GM23248 (cell line): ENCODE data around the gene CTNNA3. TPM values are rescaled to one million over a fixed set of nuclear protein-coding genes. Genes with fewer than 3 reads are reported as not detected.

ENCODE experiments used
- DNase-seq: peaks from one replicate; pipeline ENCODE4 v3.0.0-alpha.2; 2015
- H2AFZ ChIP-seq: fragments of 200-600 bp; sonication (generic); 2 replicates; pipeline ENCODE4 v1.6.1; 2016; ENCODE audit warnings: antibody characterized with exemption
- H3F3A ChIP-seq: fragments of 200-600 bp; sonication (generic); 2 replicates; pipeline ENCODE4 v1.6.1; 2016; ENCODE audit warnings: mild to moderate bottlenecking, antibody characterized with exemption, mixed run types; ENCODE audit not compliant: insufficient read depth
- H3K27ac ChIP-seq: fragments of 200-600 bp; sonication (generic); 2 replicates; pipeline ENCODE4 v1.5.1; 2016; ENCODE audit warnings: mild to moderate bottlenecking
- H3K27me3 ChIP-seq: fragments of 200-600 bp; sonication (generic); replicated peaks from 2 replicates; pipeline ENCODE4 v1.6.1; 2016; ENCODE audit warnings: mild to moderate bottlenecking; ENCODE audit not compliant: insufficient read depth
- H3K36me3 ChIP-seq: fragments of 200-600 bp; sonication (generic); 2 replicates; pipeline ENCODE4 v1.6.1; 2016; ENCODE audit warnings: low read depth, mild to moderate bottlenecking
- H3K4me1 ChIP-seq: fragments of 200-600 bp; sonication (generic); 2 replicates; pipeline ENCODE4 v1.6.1; 2016; ENCODE audit warnings: mild to moderate bottlenecking; ENCODE audit not compliant: insufficient read depth
- H3K4me2 ChIP-seq: fragments of 200-600 bp; sonication (generic); one replicate; pipeline ENCODE4 v1.6.1; 2016; ENCODE audit warnings: mild to moderate bottlenecking; ENCODE audit not compliant: unreplicated experiment
- H3K4me3 ChIP-seq: fragments of 200-600 bp; sonication (generic); 2 replicates; pipeline ENCODE4 v1.5.1; 2016; ENCODE audit warnings: mild to moderate bottlenecking
- H3K79me2 ChIP-seq: fragments of 200-600 bp; sonication (generic); 2 replicates; pipeline ENCODE4 v1.6.1; 2016; ENCODE audit warnings: mild to moderate bottlenecking; ENCODE audit not compliant: insufficient read depth
- H3K9ac ChIP-seq: fragments of 200-600 bp; sonication (generic); 2 replicates; pipeline ENCODE4 v1.6.1; 2016; ENCODE audit warnings: mild to moderate bottlenecking
- H3K9me2 ChIP-seq: fragments of 200-600 bp; sonication (generic); 2 replicates; pipeline ENCODE4 v1.6.1; 2016; ENCODE audit warnings: mixed run types, mild to moderate bottlenecking, moderate library complexity; ENCODE audit not compliant: insufficient read depth
- H3K9me3 ChIP-seq: fragments of 200-600 bp; sonication (generic); one replicate; pipeline ENCODE4 v1.6.1; 2017; ENCODE audit warnings: low read depth
- H4K20me1 ChIP-seq: fragments of 200-600 bp; sonication (generic); 2 replicates; pipeline ENCODE4 v1.6.0; 2016; ENCODE audit not compliant: insufficient read depth
- EZH2 ChIP-seq: fragments of 200-600 bp; sonication (generic); IDR thresholded peaks from 2 replicates; pipeline ENCODE4 v1.6.1; 2018; ENCODE audit warnings: antibody characterized with exemption, mild to moderate bottlenecking; ENCODE audit not compliant: insufficient read depth, poor library complexity, severe bottlenecking
- EZH2phosphoT487 ChIP-seq: fragments of 200-600 bp; sonication (generic); IDR thresholded peaks from 2 replicates; pipeline ENCODE4 v1.6.1; 2018; ENCODE audit warnings: antibody characterized with exemption, moderate library complexity, mild to moderate bottlenecking, low read depth; ENCODE audit not compliant: insufficient read depth
- WGBS, 2 experiments: methylation state at CpG; one replicate each; pipeline ENCODE4 v1.1.6; 2015 to 2017; ENCODE audit warnings: low lambda C conversion rate in 2 of 2, low coverage in 1 of 2; ENCODE audit errors: missing lambda C conversion rate in 2 of 2; 5-methylcytosine and 5-hydroxymethylcytosine counted together
- in situ Hi-C: fragments of 300-500 bp; cut with MboI; formaldehyde crosslinking; loops from 2 replicates; pipeline ENCODE4 v1.15.0; 2020
- polyA plus RNA-seq: library from polyadenylated mRNA; unstranded; fragments of >200 nt; fragmentation: Nextera tagmentation; extraction: Ambion mirVana; gene quantifications from 2 replicates; pipeline ENCODE4 v1.2.1, GENCODE V29; 2016
- total RNA-seq: library from RNA; depleted of rRNA; stranded (reverse); fragments of >200 nt; shearing (Covaris generic); gene quantifications from 2 replicates; pipeline ENCODE4 v1.2.3, GENCODE V29; 2014

The CTNNA3 gene
- total and polyA plus RNA-seq, 2 experiments from 2014 or later: not detected

DNA sequence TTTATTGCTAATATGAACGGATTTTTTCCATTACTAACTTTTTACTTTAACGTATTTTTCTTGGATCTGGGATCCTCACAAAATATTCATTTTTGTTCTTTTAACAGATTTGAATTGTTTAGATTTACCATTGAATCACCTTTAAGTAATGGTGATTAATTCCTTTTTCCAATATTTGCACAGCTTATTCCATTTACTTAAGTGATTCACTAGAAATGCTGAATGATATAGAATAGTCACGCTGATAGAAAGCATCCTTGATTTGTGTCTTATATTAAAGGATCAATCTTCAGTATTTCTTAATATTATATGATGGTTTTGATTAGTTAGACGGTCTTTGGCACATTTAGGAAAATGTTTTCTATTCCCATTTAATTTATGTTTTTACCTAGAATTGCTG lies 886.6 kb downstream of the CTNNA3 start:
- H3K4me2 ChIP-seq: no peak overlapping the region
- no peaks in the 10 kb centered on the region for H3K27me3 ChIP-seq
- no peaks in the 10 kb centered on the region for H3K79me2 ChIP-seq
- in situ Hi-C loops: no loop called here
- no peak for DNase-seq
- H3F3A ChIP-seq: no peaks in the 10 kb centered on the region
- no peaks in the 10 kb centered on the region for H3K9me2 ChIP-seq
- H3K4me3 ChIP-seq: no peak overlapping the region
- H3K4me1 ChIP-seq: no peaks in the 10 kb centered on the region
- H3K9me3 ChIP-seq: no peaks in the 10 kb centered on the region
- no peak overlapping the region for H3K27ac ChIP-seq
- no peak for TF ChIP-seq EZH2phosphoT487
- H2AFZ ChIP-seq: no peak overlapping the region
- 47 to 48% methylated on average over 4 of the region's 4 CpGs for WGBS, 2 experiments
- H4K20me1 ChIP-seq: no peaks in the 10 kb centered on the region
- no peak overlapping the region for H3K9ac ChIP-seq
- no peaks in the 10 kb centered on the region for H3K36me3 ChIP-seq

GRCh38 chr10:66805612-66806011 lies 890.4 kb downstream of the CTNNA3 start:
- no peak overlapping the region for H3K9ac ChIP-seq
- WGBS, 2 experiments: 29 to 54% methylated on average over 1 of the region's 1 CpG
- H3F3A ChIP-seq: no peaks in the 10 kb centered on the region
- H3K4me1 ChIP-seq: no peaks in the 10 kb centered on the region
- no peak overlapping the region for H3K4me3 ChIP-seq
- in situ Hi-C loops: no loop called here
- no peaks in the 10 kb centered on the region for H3K9me2 ChIP-seq
- no peak overlapping the region for H3K4me2 ChIP-seq
- DNase-seq: no peak
- H3K27me3 ChIP-seq: no peaks in the 10 kb centered on the region
- H2AFZ ChIP-seq: no peak overlapping the region
- no peaks in the 10 kb centered on the region for H3K36me3 ChIP-seq
- H3K79me2 ChIP-seq: no peaks in the 10 kb centered on the region
- no peaks in the 10 kb centered on the region for H4K20me1 ChIP-seq
- TF ChIP-seq EZH2: no peak
- no peak for TF ChIP-seq EZH2phosphoT487
- no peaks in the 10 kb centered on the region for H3K9me3 ChIP-seq
- H3K27ac ChIP-seq: no peak overlapping the region

DNA sequence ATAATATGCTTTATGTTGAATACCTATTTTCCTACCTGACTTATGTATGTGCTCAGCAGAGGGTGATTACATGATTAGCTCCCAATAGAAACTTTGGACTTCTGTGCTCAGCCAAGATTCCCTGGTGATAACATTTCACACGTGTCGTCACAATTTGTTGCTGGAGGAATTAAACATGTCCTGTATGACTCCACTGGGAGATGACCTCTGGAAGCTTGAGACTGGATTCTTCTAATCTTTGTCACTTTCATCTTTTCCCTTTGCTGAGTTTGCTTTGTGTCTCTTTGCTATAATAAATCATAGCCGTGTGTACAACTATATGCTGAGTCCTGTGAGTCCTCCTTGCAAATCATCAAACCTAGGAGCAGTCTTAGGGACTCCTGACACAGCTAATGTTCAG lies 891.0 kb downstream of the CTNNA3 start:
- H3K4me3 ChIP-seq: no peak overlapping the region
- no peak overlapping the region for H3K27ac ChIP-seq
- H2AFZ ChIP-seq: no peak overlapping the region
- H3K4me1 ChIP-seq: no peaks in the 10 kb centered on the region
- H4K20me1 ChIP-seq: no peaks in the 10 kb centered on the region
- no peaks in the 10 kb centered on the region for H3K9me3 ChIP-seq
- H3K9me2 ChIP-seq: no peaks in the 10 kb centered on the region
- H3F3A ChIP-seq: no peaks in the 10 kb centered on the region
- in situ Hi-C loops: no loop called here
- 36 to 45% methylated on average over 3 of the region's 3 CpGs for WGBS, 2 experiments
- no peaks in the 10 kb centered on the region for H3K36me3 ChIP-seq
- no peaks in the 10 kb centered on the region for H3K79me2 ChIP-seq
- no peak for TF ChIP-seq EZH2
- no peak for TF ChIP-seq EZH2phosphoT487
- H3K4me2 ChIP-seq: no peak overlapping the region
- no peaks in the 10 kb centered on the region for H3K27me3 ChIP-seq
- no peak overlapping the region for H3K9ac ChIP-seq
- DNase-seq: no peak

DNA sequence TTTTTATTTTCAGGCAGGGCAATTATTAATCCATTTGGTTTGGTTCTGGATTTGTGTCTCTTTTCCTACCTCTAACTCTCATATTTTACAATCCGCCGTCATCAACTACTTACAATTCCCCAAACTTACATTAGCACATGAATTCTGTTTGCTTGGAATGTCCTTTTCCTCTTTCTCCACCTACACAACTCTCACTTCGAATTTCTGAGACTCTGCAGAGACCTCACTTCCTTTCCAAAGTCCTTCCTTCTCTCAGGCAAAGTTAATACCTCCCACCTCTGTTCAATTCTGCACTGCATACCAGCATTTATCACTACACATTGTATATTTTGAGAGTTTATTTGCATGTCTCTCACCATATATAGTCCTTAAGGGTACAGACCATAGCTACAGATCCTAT lies 892.8 kb downstream of the CTNNA3 start:
- no peaks in the 10 kb centered on the region for H4K20me1 ChIP-seq
- WGBS, 2 experiments: 35 to 45% methylated on average over 3 of the region's 3 CpGs
- H3K9me3 ChIP-seq: no peaks in the 10 kb centered on the region
- no peak for DNase-seq
- no peaks in the 10 kb centered on the region for H3K27me3 ChIP-seq
- no peak overlapping the region for H3K4me2 ChIP-seq
- H3K4me3 ChIP-seq: no peak overlapping the region
- in situ Hi-C loops: no loop called here
- TF ChIP-seq EZH2: no peak
- TF ChIP-seq EZH2phosphoT487: no peak
- H3F3A ChIP-seq: no peaks in the 10 kb centered on the region
- no peak overlapping the region for H3K9ac ChIP-seq
- H3K27ac ChIP-seq: no peak overlapping the region
- H3K4me1 ChIP-seq: no peaks in the 10 kb centered on the region
- no peaks in the 10 kb centered on the region for H3K79me2 ChIP-seq
- no peak overlapping the region for H2AFZ ChIP-seq
- H3K9me2 ChIP-seq: no peaks in the 10 kb centered on the region
- H3K36me3 ChIP-seq: no peaks in the 10 kb centered on the region

- peak overlapping the region; percentile 85 for H2AFZ ChIP-seq
Observed at GRCh38 chr10:66799474-66799873, 896.5 kb downstream of the CTNNA3 start.

More at GRCh38 chr10:66799474-66799873, 896.5 kb downstream of the CTNNA3 start:
- H3K4me2 ChIP-seq: peak overlapping the region; percentile 76
- peak overlapping the region; percentile 55 for H3K4me3 ChIP-seq
- no peak for TF ChIP-seq EZH2phosphoT487
- TF ChIP-seq EZH2: no peak
- no peaks in the 10 kb centered on the region for H3K9me2 ChIP-seq
- H3K9ac ChIP-seq: peak overlapping the region; percentile 57
- no peaks in the 10 kb centered on the region for H3F3A ChIP-seq
- no peak overlapping the region for H3K27ac ChIP-seq
- no peaks in the 10 kb centered on the region for H3K79me2 ChIP-seq
- DNase-seq: peak; percentile 9
- no peaks in the 10 kb centered on the region for H3K4me1 ChIP-seq
- in situ Hi-C loops: no loop called here
- H4K20me1 ChIP-seq: no peaks in the 10 kb centered on the region
- WGBS, 2 experiments: 18 to 21% methylated on average over 2 of the region's 2 CpGs
- H3K36me3 ChIP-seq: no peaks in the 10 kb centered on the region
- H3K27me3 ChIP-seq: no peaks in the 10 kb centered on the region
- peaks cover 5% of the 10 kb centered on the region for H3K9me3 ChIP-seq
